Adipose tissue (tissue), 3 donors: ENCODE measurements around the gene CADM2. TPM values are rescaled to one million over a fixed set of nuclear protein-coding genes. Genes with fewer than 3 reads are reported as not detected.
"Not testable (repeated sequence)": the region's sequence is repeated elsewhere in the genome, so short reads cannot be mapped to it uniquely, and the experiment has no call there.

Experiments
- H3K27ac ChIP-seq: one replicate; pipeline ENCODE4 v1.5.1; 2013; ENCODE audit warnings: low read depth, low read length
- WGBS, 3 donors: extraction: QIAGEN DNeasy Blood & Tissue Kit; methylation state at CpG; one replicate each; pipeline ENCODE4 v1.1.7; 2013; 5-methylcytosine and 5-hydroxymethylcytosine counted together
- polyA plus RNA-seq, 3 donors: library from polyadenylated mRNA; stranded (reverse); fragments of 200-250 nt; gene quantifications; one replicate each; pipeline ENCODE4 v1.2.3, GENCODE V29; 2013
- donor health status: healthy with polysubstance abuse.
- donor health status: Bipolar disorder and iron deficiency.
- donor health status: healthy.

Gene CADM2
- polyA plus RNA-seq, 3 donors = 0.22 to 2.5 (median 0.34) TPM

- 70 to 85% (median 82%) methylated on average over 1 of the region's 1 CpG for WGBS, 3 donors
- no peak overlapping the region for H3K27ac ChIP-seq
These were observed 192.8 kb downstream of the CADM2 start for GRCh38 chr3:85151555-85151954.

GRCh38 chr3:85153279-85153678 is 194.5 kb downstream of the CADM2 start:
- not testable (repeated sequence) for H3K27ac ChIP-seq
- 93 to 95% (median 95%) methylated on average over 7 of the region's 7 CpGs for WGBS, 3 donors

- H3K27ac ChIP-seq = no peak overlapping the region
- WGBS, 3 donors = 58 to 69% (median 61%) methylated on average over 5 of the region's 5 CpGs
These were observed 200.6 kb downstream of the CADM2 start for GRCh38 chr3:85159376-85159775.

DNA sequence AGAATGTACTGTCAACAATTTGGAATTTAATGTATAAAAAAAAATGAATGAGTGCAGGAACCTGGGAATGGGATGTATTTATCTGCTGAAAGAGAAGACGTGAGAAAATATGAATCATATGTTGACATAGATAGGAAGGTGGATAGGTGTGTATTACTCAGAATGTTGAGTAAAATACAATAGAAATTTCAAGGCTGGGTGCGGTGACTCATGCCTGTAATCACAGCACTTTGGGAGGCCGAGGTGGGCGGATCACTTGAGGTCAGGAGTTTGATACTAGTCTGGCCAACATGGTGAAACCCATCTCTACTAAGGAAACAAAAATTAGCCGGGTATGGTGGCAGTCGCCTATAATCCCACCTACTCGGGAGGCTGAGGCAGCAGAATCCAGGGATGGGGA is 202.8 kb downstream of the CADM2 start:
- H3K27ac ChIP-seq = no peak overlapping the region
- 79 to 85% (median 83%) methylated on average over 7 of the region's 7 CpGs for WGBS, 3 donors

GRCh38 chr3:85162905-85163304 is 204.1 kb downstream of the CADM2 start:
- no peak overlapping the region for H3K27ac ChIP-seq
- WGBS, 3 donors = 87 to 95% (median 94%) methylated on average over 1 of the region's 1 CpG

- H3K27ac ChIP-seq = no peak overlapping the region
- 67 to 72% (median 70%) methylated on average over 1 of the region's 1 CpG for WGBS, 3 donors
These were observed 205.6 kb downstream of the CADM2 start for GRCh38 chr3:85164436-85164835.

DNA sequence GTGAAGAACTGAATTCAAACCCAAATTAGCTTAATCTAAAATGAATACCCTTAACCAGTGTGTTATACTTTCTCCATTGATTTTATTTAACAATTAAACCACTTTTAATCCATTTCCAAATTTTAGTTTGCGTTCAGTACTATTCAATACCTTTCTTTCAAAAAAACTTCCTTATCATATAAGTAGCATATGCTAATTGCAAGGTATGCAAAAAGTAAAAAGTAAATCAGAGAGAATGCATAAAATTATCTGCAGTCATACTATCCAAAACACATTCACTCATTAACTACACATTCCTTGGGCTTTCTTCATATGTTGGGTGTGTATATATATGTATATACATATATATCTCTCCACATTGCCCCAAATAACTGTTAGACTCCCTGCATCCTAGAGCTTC is 208.8 kb downstream of the CADM2 start:
- no peak overlapping the region for H3K27ac ChIP-seq
- WGBS, 3 donors = 89 to 95% (median 91%) methylated on average over 1 of the region's 1 CpG

- 68 to 78% (median 69%) methylated on average over 1 of the region's 1 CpG for WGBS, 3 donors
- H3K27ac ChIP-seq = no peak overlapping the region
These were observed 211.9 kb downstream of the CADM2 start for GRCh38 chr3:85170646-85171045.

DNA sequence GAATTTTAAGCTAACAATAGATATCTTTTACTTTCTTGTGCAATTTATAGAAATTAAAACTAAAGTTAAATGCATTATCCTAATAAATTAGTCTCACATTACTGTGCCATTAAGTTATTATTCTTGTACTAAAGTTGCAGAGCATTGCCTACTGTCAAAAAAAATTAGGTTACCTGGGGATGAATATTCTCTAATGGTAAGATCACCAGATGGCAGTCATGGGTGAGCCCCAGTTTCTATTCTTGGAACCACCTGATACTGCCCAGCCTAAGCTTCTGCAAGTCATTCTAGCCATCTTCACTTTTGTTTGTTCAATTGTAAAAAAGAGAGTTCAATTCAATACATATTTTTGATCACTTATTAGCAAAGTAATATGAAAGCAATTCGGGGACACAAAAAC is 213.2 kb downstream of the CADM2 start:
- H3K27ac ChIP-seq = no peak overlapping the region
- WGBS, 3 donors = 85 to 93% (median 91%) methylated on average over 1 of the region's 1 CpG

DNA sequence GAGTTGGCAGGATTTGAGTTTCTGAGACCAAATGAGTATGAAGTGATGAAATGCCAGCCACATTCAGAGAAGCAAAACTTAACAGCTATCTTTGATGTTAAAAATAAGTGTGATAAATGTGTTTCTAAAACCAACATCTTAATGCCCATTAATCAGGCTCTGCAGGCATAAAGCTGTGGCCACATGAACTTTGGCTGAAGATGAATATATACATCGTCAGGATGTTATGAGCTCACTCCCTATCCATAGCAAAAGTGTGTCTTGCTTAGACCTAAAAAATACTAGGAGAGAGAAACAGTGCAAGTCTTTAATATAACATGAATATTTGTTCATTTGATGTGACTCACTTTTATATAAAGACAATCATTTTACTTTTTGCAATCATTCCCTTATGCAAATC is 218.0 kb downstream of the CADM2 start:
- no peak overlapping the region for H3K27ac ChIP-seq
- 37 to 55% (median 44%) methylated on average over 1 of the region's 1 CpG for WGBS, 3 donors

- H3K27ac ChIP-seq = no peak overlapping the region
- 61 to 77% (median 65%) methylated on average over 3 of the region's 3 CpGs for WGBS, 3 donors
These were observed 224.4 kb downstream of the CADM2 start for GRCh38 chr3:85182975-85183752.

DNA sequence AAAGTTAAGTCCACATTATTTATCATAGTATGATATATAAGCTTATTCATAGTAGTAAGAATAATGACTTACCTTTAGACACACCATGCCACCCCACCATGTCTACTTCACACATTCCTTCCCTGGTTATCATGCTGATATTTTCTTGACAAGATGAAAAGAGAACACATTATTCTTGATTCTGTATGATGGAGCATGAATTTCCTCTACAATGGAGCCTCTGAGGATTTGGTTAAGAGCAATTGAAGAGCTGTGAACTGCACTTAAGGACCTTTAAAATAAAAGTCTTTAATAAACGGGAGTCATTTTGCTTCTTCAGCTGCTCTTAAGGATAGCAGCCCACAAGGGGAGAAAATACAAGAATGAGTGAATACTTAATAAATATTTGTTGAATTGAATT is 226.7 kb downstream of the CADM2 start:
- WGBS, 3 donors = 51 to 63% (median 52%) methylated on average over 1 of the region's 1 CpG
- no peak overlapping the region for H3K27ac ChIP-seq

- WGBS, 3 donors = 87 to 91% (median 89%) methylated on average over 3 of the region's 3 CpGs
- H3K27ac ChIP-seq = no peak overlapping the region
These were observed 230.9 kb downstream of the CADM2 start for GRCh38 chr3:85189731-85190130.

DNA sequence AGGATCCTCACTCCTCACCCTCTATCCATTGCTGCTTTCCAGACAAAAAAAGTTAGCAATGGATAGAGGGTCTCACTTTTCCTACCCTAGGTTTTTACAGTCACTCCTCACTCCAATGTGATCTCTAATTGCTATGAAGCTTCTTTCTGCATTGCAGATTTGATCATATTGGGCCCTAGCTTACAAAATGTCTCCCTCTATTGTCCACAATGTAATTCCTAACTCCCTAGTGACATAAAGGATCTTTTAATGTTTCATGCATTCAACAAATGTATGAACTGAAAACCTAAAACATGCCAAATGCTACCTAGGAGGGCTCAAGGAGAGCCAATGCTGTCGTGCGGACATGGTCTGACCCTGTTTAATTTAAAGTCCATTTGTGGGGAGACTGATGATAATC is 234.8 kb downstream of the CADM2 start:
- no peak overlapping the region for H3K27ac ChIP-seq
- WGBS, 3 donors = 81 to 91% (median 86%) methylated on average over 2 of the region's 2 CpGs

- H3K27ac ChIP-seq = no peak overlapping the region
- WGBS, 3 donors = 23 to 40% (median 31%) methylated on average over 1 of the region's 1 CpG
These were observed 249.9 kb downstream of the CADM2 start for GRCh38 chr3:85208650-85209049.

- H3K27ac ChIP-seq = no peak overlapping the region
- 89 to 92% (median 90%) methylated on average over 2 of the region's 2 CpGs for WGBS, 3 donors
These were observed 251.8 kb downstream of the CADM2 start for GRCh38 chr3:85210540-85210939.

GRCh38 chr3:85228966-85229365 is 270.2 kb downstream of the CADM2 start:
- whole genome bisulfite sequencing, 3 donors = 71 to 79% (median 73%) methylated on average over 6 of the region's 6 CpGs

GRCh38 chr3:85244091-85244490 is 285.3 kb downstream of the CADM2 start:
- no peak overlapping the region for H3K27ac ChIP-seq
- 82 to 86% (median 86%) methylated on average over 4 of the region's 4 CpGs for WGBS, 3 donors

More at GRCh38 chr3:85228966-85229365, 270.2 kb downstream of the CADM2 start:
- no peak overlapping the region for H3K27ac ChIP-seq

DNA sequence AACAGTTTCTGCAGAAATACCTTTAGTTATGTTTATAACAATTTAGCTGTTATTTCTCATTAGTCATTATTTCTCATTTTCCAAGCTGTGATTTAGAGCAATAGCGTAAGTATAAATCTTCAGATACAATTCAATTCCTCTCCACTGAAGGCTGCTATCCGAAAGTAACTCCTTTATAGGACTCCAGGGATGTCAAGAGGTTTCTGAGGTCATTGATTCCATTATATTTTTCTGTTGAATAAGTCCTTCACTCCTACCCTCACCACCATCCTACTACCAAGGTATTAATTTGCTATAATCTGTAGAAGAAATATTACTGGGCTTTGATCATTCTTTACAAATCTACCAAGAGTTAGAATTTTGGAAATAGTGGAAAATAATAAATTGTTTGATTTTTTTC is 285.7 kb downstream of the CADM2 start:
- WGBS, 3 donors = 81 to 85% (median 82%) methylated on average over 2 of the region's 2 CpGs
- H3K27ac ChIP-seq = no peak overlapping the region

- 80 to 97% (median 86%) methylated on average over 1 of the region's 1 CpG for WGBS, 3 donors
- H3K27ac ChIP-seq = no peak overlapping the region
These were observed 293.0 kb downstream of the CADM2 start for GRCh38 chr3:85251766-85252165.
